Measurements from ENCODE around the gene IL1R1.

IL1R1 gene

DNA sequence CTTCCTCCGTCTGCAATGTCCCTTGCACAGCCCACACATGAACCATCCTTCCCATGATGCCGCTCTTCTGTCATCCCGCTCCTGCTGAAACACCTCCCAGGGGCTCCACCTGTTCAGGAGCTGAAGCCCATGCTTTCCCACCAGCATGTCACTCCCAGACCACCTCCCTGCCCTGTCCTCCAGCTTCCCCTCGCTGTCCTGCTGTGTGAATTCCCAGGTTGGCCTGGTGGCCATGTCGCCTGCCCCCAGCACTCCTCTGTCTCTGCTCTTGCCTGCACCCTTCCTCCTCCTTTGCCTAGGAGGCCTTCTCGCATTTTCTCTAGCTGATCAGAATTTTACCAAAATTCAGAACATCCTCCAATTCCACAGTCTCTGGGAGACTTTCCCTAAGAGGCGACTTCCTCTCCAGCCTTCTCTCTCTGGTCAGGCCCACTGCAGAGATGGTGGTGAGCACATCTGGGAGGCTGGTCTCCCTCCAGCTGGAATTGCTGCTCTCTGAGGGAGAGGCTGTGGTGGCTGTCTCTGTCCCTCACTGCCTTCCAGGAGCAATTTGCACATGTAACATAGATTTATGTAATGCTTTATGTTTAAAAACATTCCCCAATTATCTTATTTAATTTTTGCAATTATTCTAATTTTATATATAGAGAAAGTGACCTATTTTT, 35.4 kb downstream of the IL1R1 start:
- no peak for DNase-seq

- DNase-seq = no peak
Measured at GRCh38 chr2:102179061-102179460, 36.5 kb downstream of the IL1R1 start.

DNA sequence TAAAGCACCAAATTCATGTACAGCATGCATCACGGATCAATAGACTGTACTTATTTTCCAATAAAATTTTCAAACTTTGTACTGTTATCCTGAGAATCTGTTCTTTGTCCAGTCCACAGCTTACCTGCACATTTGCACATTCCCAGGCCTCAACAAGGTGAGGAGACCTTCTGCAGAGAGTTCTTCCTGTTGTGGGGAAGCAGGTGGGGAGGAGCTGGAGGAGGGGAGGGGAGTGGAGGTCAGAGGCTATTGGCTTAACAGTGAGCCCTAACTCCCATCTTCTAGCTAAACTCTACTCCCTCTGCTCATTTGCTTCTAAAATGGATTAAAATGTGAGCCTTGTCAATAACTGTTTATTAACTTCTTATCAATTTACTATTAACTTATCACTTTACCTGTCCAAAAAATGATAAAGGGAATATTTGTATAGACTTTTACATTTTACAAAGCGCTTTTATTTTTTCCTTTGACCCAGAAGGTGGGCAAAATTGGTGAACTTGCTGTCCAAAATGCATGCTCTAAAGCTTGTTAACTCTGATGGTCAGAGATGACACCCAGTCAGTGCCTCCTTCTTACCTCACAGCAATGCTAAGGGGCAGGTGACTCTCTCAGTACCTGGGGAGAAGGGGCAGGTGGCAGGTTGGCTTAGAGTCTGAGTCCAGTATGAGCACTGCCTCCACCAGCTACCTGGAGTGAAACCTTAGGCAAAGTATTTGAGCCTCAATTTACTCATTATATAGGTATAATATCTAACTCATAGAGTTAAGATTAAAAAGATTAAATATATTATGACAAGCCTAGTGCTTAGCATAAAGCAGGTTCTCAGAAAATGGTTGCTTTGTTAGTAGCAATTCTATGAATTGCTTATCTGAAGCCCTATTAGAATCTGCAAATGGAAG, 37.5 kb downstream of the IL1R1 start:
- DNase-seq = no peak

DNA sequence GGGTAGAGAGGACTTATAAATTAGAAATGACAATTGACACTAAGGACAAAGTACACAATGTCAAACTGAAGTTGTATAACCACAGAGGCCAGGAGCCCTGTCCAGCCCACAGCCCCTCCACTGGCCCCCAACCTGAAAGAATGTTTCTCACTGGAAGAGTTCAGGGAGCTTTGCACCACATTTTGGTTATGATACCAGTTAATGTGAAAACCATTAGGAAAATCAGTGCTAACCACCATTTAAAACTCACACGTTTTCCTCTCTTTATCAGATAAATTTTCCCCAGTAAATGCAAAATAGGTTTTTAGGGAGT, 38.1 kb downstream of the IL1R1 start:
- no peak for DNase-seq

DNA sequence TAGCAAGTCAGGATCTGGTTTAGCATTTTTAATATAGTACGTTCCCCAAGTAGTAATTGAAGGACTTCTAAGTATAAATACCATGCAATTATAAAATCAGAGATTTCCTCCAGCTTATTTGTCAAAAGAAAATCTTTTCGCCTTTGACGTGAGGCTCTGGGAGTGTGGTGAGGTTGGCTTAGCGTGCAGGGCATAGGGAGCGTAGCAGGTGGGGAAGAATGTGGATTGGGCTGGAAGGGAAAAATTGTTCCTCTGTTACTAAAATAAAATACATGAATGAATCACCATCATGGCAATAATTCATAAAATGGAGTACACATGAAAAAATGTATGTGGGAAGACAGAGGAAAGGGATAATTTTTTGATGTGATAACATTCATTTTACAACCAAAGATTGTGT, 38.8 kb downstream of the IL1R1 start:
- no peak for DNase-seq

DNA sequence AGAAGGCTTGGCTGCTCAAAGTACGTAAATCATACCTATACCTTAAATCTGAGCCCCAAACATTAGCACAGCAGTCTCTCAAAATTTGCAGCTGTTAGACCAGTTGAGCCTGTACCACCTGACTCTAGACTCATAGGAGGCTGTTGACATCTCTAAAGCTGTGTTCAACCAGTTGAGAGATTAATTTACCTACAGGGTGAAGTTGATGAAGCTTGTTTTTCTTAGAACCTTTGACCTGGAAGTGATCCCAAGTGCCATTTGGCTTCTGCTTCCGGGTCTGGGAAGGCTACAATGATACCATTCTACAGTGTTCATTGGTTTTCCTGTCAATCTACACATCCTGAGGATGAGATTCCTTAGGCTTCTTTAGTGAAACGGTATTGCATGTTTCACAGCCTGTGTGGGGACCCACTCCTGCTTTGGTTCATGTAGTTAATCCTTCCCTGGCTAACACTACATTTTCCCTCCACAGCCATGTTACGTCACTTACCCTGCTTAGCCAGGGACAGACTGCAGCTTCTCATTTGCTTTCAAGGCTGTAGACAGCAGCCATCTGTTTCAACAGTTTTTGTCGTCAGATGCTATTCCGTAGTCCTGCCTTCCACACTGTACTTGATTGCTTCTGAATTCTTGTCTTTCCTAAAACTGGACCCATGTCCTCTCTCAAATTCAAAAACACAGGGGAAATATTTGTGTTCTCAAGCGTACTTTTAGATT, 39.5 kb downstream of the IL1R1 start:
- no peak for DNase-seq

DNA sequence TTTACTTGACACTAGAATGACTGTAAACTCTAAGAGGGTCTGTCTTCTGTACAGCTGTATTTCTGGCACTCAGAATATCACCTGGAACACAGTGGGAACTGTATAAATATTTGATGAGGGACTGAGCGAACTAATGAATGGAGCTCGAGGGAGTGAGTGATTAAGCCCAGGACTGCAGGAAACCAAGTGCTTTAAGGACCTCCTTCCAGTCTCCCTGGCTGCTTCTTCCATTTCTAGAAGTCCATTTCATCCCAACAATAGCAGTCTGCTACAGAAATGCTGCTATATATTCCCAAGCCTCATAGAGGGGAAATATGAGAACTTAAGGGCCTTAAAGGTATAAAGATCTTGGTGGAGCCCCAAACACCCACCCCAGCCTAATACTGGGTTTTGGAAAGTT, 41.5 kb downstream of the IL1R1 start:
- no peak for DNase-seq

DNA sequence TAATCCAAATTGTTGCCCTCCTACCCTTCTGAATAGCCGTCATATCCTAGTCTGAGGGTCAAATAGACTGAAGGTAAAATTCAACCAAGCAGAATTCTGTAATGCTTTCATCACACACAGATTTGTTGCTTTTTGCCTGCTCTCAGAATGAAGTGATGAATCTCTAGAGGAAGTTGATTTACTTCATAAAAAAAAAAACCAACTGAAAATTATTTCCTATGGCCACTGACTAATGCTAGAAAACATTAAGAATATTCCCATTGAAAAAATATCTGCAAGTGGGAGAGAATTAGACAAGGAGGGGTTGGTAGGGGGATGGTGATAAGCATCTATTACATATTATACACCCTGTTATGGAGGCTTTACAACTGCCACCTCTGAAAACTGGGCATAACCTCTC, 42.0 kb downstream of the IL1R1 start:
- no peak for DNase-seq

- DNase-seq = peak in 1 of 2 donors; percentile 26
Measured at GRCh38 chr2:102185347-102185746, 42.8 kb downstream of the IL1R1 start.

- DNase-seq = no peak
Measured at GRCh38 chr2:102186791-102187495, 44.4 kb downstream of the IL1R1 start, which contains the start of gene IL1RL2. Gene IL1RL2, plus strand, starts transcription at chr2:102187023. Its CDS starts 845 bp downstream, at chr2:102187868.

DNA sequence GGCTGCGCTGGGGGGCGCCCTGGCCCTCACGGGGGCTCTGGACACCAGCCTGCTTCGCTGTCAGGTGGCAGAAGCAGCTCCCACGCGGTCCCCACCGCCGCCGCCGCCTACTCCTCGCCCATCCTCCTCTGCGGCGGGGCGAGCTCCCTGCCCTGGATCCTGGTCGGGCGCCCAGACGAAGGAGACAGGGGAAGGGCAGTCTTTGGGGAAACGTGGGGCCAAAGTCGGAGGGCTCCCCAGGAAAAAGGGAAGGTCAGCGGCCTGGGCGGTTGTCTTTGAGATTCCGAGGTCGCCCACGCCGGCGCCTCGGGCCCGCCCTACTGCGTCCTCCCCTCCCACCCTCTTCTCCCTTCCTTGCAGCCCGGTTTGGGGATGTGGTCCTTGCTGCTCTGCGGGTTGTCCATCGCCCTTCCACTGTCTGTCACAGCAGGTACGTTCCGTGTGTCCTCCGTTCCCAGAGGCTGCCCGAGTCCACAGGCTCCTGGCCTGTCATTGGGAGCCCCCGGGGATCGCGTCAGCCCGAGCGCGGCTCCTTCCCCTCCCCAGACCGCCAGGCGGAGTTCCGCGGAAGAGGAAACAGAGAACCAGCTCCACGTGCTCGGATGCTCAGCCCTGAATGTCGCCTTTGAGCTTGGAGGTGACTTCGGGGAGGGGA, 45.1 kb downstream of the IL1R1 start:
- DNase-seq = peak; percentile 37 to 42

DNA sequence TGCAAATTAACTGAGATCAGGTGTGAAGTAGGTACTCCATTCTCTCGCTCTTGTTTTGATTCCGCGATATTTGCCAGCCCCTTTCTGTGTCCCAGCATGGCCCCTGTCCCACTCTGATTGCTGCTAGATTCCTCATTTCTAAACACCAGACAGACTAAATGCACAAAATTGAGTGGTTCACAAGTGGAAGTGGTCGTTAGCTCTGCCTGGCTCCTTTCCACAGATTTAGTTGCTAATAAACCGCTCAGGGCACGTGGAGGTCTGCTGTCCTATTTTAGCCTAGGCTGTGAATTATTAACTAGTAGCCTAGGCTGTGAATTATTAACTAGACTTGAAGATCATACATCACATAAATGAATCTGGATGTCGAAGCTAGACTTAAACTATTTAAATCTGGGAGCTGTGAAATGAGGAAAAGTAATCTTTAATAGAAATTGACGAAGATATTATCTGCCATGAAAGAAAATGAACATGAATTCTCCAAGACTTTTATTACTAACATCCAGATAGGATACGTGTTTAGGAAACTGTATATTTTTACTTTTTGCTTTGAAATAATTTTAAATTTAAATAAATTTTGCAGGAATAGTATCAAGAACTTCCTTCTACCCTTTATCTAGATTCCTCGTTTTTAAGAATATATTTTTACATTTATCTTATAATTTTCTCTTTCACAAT, 48.0 kb downstream of the IL1R1 start:
- DNase-seq = no peak

GRCh38 chr2:102191501-102191900, 49.0 kb downstream of the IL1R1 start:
- DNase-seq = no peak

GRCh38 chr2:102193074-102193473, 50.5 kb downstream of the IL1R1 start:
- no peak for DNase-seq

- DNase-seq = no peak
Measured at GRCh38 chr2:102194609-102195268, 52.2 kb downstream of the IL1R1 start.

DNA sequence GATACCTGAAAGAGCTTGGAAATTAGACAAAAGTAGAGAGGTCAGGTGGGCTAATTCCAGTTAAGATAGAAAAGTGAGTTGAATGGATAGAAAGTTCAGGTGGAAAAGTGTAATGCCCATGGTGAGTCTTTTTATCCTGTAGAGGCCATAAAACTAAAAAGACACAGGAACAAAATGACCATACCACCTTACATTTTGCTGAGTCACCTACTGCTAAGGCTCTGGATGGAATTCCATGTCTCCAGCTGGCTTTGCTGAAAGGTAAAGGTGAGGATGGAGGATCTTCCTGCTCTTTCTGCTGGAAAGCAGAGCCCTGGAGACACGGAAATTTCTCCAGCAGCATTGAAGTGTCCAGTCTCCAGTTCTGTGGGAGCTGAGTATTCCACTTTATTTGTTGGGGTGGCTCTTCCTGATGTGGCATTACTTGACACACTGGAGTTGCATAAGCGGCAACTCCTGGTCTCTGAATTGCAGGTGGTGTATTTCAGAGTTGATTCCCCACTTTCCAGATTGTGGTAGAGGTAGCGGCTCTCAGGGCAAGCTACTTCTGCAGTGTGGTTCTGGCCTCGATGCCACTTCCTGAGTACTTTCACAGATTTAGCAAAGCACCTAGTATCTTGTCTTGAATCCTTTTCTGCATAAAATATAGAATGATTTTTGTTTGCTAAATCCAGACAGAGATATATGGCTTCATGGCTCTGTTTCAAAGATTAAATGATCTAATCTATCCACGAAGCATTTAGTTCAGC, 55.0 kb downstream of the IL1R1 start:
- no peak for DNase-seq

DNA sequence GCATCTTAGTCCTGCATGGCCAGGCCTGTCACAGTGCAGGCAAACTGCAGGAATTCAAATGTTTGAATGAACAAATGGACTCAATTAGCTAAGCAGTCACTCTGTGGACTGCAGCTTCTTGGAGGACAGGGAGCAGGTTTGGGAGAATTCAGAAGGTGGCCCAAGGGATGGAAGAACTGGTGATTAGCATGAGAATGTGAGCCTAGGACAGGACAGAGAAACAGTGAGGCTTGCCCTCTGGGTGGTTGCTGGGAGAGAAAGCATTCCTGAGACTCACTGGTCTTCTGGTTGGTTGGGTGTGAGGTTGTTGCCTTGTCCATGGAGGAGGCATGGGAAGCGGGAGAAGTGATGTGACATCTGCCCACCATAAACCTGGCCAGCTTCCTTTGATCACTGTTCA, 58.0 kb downstream of the IL1R1 start:
- DNase-seq = no peak

DNA sequence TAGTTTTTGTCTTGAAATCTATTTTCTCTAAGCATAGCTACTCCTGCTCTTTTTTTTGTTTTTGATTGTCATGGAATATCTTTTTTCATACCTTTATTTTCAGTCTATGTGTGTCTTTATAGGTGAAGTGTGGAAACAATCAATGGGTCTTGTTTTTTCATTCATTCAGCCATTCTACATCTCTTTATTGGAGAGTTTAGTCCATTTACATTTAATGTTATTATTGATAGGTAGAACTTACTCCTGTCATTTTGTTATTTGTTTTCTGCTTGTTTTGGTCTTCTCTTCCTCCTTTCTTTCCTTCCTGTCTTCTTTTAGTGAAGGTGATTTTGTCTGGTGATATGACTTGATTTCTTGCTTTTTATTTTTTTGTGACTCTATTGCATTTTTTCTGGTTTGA, 62.1 kb downstream of the IL1R1 start:
- DNase-seq = no peak

DNA sequence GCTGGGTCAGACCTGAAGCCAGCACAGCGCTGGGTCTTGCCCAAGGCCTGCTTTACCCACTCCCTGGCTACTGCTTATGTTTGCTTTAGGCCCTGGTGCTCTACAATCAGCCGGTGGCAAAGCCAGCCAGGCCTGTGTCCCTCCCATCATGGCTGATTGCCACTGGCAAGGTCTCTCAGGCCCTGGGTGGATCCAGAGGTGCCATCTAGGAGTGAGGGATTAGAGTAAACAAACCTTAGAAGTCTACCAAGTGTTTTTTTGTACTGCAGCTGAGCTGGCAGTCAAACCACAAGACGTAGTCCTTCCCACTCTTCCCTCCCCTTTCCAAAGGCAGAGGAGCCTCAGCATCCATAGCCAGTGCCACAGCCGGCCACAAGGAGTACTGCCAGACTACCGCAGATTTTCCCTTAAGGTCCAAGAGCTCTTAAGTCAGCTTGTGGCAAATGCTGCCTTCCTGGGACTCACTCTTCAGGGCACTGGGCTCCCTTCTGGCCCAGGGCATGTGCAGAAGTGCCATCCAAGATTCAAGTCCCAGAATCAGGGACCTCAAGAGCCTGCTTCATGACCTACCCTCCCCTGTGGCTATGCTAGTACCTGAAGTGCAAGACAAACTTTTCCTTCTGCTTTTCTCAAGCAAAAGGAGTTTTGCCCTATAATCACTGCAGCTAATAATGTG, 64.3 kb downstream of the IL1R1 start:
- DNase-seq = no peak

DNA sequence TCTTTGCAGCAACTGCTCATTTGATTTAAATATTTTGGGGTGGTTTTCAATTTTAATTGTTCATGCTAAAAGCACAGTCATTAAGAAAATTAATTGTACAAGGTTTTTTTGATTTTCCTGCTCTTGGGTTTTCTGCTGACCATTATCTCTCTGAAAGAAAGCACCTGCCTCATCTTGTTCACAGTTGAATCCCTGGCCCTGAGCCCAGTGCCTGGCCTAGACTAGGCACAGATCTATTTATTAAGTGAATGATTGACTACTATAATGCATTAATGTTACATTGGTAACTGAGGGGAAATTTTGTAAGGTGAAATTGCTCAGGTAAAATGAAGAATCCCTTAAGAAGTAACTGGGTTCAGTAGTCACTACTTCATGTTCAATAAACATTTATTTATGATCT, 66.2 kb downstream of the IL1R1 start:
- no peak for DNase-seq

All from CD4-positive, alpha-beta T cell treated with Interferon alpha-2 for 1 hour (primary cell).